Smooth muscle cell (in vitro differentiated cells): ENCODE results near the gene THRB. TPM values are rescaled to one million over a fixed set of nuclear protein-coding genes. Genes with fewer than 3 reads are reported as not detected.
A peak's percentile ranks its signal among the peaks of the same experiment; 100 is the strongest.
"Not testable (repeated sequence)": the region's sequence is repeated elsewhere in the genome, so short reads cannot be mapped to it uniquely, and the experiment has no call there.

ENCODE experiments used
- DNase-seq: peaks from one replicate; lab custom pipeline; 2025; ENCODE audit not compliant: unreplicated experiment; lab: John Stamatoyannopoulos, UW
- H2AFZ ChIP-seq: fragments of 200-600 bp; sonication (generic); 2 replicates; pipeline ENCODE4 v1.6.0; 2016; ENCODE audit warnings: antibody characterized with exemption, low read depth, mild to moderate bottlenecking
- H3F3A ChIP-seq: fragments of 200-600 bp; sonication (generic); 2 replicates; pipeline ENCODE4 v1.6.0; 2017; ENCODE audit warnings: antibody characterized with exemption, low read depth
- H3K27ac ChIP-seq: fragments of 200-600 bp; sonication (generic); 2 replicates; pipeline ENCODE4 v1.5.1; 2016; ENCODE audit warnings: low read depth, mild to moderate bottlenecking
- H3K27me3 ChIP-seq: fragments of 200-600 bp; sonication (generic); 2 replicates; pipeline ENCODE4 v1.6.1; 2016; ENCODE audit warnings: low read depth, mild to moderate bottlenecking
- H3K36me3 ChIP-seq: fragments of 200-600 bp; sonication (generic); 2 replicates; pipeline ENCODE4 v1.5.1; 2016; ENCODE audit warnings: low read depth
- H3K4me1 ChIP-seq: fragments of 200-600 bp; sonication (generic); 2 replicates; pipeline ENCODE4 v1.5.1; 2016; ENCODE audit warnings: low read depth
- H3K4me2 ChIP-seq: fragments of 200-600 bp; sonication (generic); 2 replicates; pipeline ENCODE4 v1.6.0; 2016; ENCODE audit warnings: mild to moderate bottlenecking
- H3K4me3 ChIP-seq: fragments of 200-600 bp; sonication (generic); 2 replicates; pipeline ENCODE4 v1.5.1; 2016; ENCODE audit warnings: mild to moderate bottlenecking
- H3K79me2 ChIP-seq: fragments of 200-600 bp; sonication (generic); 2 replicates; pipeline ENCODE4 v1.6.0; 2016; ENCODE audit warnings: low read depth, mild to moderate bottlenecking
- H3K9ac ChIP-seq: fragments of 200-600 bp; sonication (generic); 2 replicates; pipeline ENCODE4 v1.6.0; 2016; ENCODE audit warnings: low read depth
- H3K9me3 ChIP-seq: fragments of 200-600 bp; sonication (generic); replicated peaks from 2 replicates; pipeline ENCODE4 v1.5.1; 2016; ENCODE audit warnings: low read depth
- H4K20me1 ChIP-seq: fragments of 200-600 bp; sonication (generic); 2 replicates; pipeline ENCODE4 v1.6.0; 2016; ENCODE audit warnings: low read depth
- CTCF ChIP-seq: fragments of 200-600 bp; sonication (generic); IDR thresholded peaks from 2 replicates; pipeline ENCODE4 v1.5.1; 2017; ENCODE audit warnings: borderline replicate concordance, mild to moderate bottlenecking, antibody characterized with exemption; ENCODE audit not compliant: insufficient read depth, poor library complexity, severe bottlenecking
- WGBS: methylation state at CpG from one replicate; pipeline ENCODE4 v1.1.7; 2016; ENCODE audit warnings: low lambda C conversion rate; 5-methylcytosine and 5-hydroxymethylcytosine counted together
- polyA plus RNA-seq: library from polyadenylated mRNA; unstranded; fragments of >200 nt; fragmentation: Nextera tagmentation; extraction: Ambion mirVana; gene quantifications from 2 replicates; pipeline ENCODE4 v1.2.1, GENCODE V29; 2016
- total RNA-seq: library from RNA; depleted of rRNA; stranded (reverse); fragments of >200 nt; gene quantifications from 2 replicates; pipeline ENCODE4 v1.2.3, GENCODE V29; 2014

Gene THRB
- total and polyA plus RNA-seq, 2 experiments from 2014 or later = 5.6 to 43.8 TPM

GRCh38 chr3:24096695-24097290, 397.9 kb downstream of the THRB start:
- Histone ChIP-seq H4K20me1 (no peaks in the 10 kb centered on the region), H3K27me3 (no peaks in the 10 kb centered on the region), H3K79me2 (no peaks in the 10 kb centered on the region), H3K36me3 (no peaks in the 10 kb centered on the region), H2AFZ (no peak overlapping the region), H3K4me3 (no peak overlapping the region), H3K4me1 (no peaks in the 10 kb centered on the region), H3K27ac (no peak overlapping the region), H3K4me2 (no peak overlapping the region), H3K9me3 (no peaks in the 10 kb centered on the region), H3K9ac (no peak overlapping the region), H3F3A (no peaks in the 10 kb centered on the region)
- no peak for DNase-seq
- TF ChIP-seq CTCF = no peak
- 92% methylated on average over 6 of the region's 6 CpGs for WGBS

DNA sequence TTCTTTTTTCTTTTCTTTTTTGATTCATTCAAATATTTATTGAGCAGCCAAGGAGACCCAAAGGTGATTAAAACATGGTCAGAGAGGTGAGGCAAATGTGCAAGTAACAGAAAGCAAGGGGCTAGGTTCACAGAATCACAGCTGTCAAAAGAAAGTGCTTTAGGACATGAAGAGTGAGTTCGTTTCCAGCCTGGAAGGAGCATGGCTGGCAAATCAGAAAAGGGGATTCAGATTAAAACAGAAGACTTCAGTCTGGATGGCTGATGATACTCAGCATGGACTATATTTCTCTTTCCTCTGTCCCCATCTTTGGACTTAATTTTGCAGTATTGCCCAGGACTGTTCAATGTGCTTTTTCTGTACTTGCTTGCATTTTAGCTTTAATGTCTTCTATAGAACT, 398.4 kb downstream of the THRB start:
- TF ChIP-seq CTCF = no peak
- Histone ChIP-seq H3K9me3 (no peaks in the 10 kb centered on the region), H3K79me2 (no peaks in the 10 kb centered on the region), H4K20me1 (no peaks in the 10 kb centered on the region), H3K27ac (no peak overlapping the region), H3K4me3 (no peak overlapping the region), H3K4me2 (no peak overlapping the region), H2AFZ (no peak overlapping the region), H3K9ac (no peak overlapping the region), H3F3A (no peaks in the 10 kb centered on the region), H3K4me1 (no peaks in the 10 kb centered on the region), H3K27me3 (no peaks in the 10 kb centered on the region), H3K36me3 (no peaks in the 10 kb centered on the region)
- 80% methylated on average over 1 of the region's 1 CpG for WGBS
- DNase-seq = no peak

DNA sequence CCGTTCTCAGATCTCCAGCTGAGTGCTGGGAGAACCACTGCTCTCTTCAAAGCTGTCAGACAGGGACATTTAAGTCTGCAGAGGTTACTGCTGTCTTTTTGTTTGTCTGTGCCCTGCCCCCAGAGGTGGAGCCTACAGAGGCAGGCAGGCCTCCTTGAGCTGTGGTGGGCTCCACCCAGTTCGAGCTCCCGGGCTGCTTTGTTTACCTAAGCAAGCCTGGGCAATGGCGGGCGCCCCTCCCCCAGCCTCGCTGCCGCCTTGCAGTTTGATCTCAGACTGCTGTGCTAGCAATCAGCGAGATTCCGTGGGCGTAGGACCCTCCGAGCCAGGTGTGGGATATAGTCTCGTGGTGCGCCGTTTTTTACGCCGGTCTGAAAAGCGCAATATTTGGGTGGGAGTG, 399.8 kb downstream of the THRB start:
- H3K27ac ChIP-seq, H3K79me2 ChIP-seq, H3K9ac ChIP-seq, H3K4me3 ChIP-seq, DNase-seq, H3K36me3 ChIP-seq, H3K9me3 ChIP-seq, H3K27me3 ChIP-seq, H3K4me1 ChIP-seq, H2AFZ ChIP-seq, H4K20me1 ChIP-seq, H3K4me2 ChIP-seq, H3F3A ChIP-seq: not testable (repeated sequence)
- 70% methylated on average over 15 of the region's 17 CpGs for WGBS

- no peaks in the 10 kb centered on the region for H4K20me1 ChIP-seq
- 26% methylated on average over 2 of the region's 2 CpGs for WGBS
- peaks cover 25% of the 10 kb centered on the region for H3K4me1 ChIP-seq
- H3K4me2 ChIP-seq = no peak overlapping the region
- no peak overlapping the region for H3K4me3 ChIP-seq
- H3K27ac ChIP-seq = no peak overlapping the region
- H3F3A ChIP-seq = no peaks in the 10 kb centered on the region
- H3K9me3 ChIP-seq = no peaks in the 10 kb centered on the region
- H3K36me3 ChIP-seq = no peaks in the 10 kb centered on the region
- peak; percentile 26 for TF ChIP-seq CTCF
- no peak overlapping the region for H2AFZ ChIP-seq
- DNase-seq = no peak
- no peaks in the 10 kb centered on the region for H3K27me3 ChIP-seq
- no peak overlapping the region for H3K9ac ChIP-seq
- no peaks in the 10 kb centered on the region for H3K79me2 ChIP-seq
Measured at GRCh38 chr3:24088782-24089181, 405.9 kb downstream of the THRB start.
